ENCODE data around the gene PAM16.

Gene PAM16

DNA sequence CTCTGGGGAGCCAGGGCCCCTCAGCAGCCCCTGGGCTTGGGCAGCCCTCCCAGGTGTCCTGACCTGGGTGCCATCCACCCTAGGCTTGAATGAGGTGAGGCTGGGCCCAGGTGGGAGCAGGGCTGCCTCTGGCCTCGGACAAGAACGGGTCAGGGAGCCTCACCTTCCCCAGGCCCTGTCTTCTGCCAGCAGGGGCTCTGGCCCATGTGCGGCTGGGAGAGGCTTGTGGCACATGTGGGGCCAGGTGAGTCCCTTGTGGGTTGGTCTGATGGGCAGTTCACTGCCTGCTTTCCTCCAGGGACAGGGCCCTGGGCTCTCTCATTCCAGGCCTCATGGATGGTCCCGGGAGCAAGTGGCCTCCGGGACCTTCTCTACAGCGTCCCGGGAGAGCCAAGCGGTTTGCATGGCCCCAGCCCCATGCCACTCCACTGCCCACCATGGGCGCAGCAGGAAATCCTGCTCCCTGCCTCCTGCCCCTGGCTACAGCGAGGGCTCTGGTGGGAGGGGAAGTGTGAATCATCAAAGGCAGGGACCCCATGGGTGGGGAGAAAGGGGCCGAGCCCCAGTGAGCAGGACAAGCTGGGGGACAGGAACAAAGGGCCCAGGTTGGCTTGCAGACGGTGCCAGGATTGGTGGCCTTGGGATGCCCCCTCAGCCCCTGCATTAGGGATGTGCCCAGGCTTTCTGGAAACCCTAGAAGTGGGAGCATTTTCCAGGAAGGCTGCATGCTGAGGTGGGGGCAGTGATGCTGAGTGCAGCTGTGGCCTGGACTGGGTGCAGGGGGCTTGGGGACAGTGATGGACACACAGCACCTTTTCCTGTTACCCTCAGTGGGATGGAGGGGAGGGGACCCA is 32.7 kb upstream of the PAM16 start:
- DNase-seq (ENCODE audit: low read depth in 2 of 2), result no peak

GRCh38 chr16:4382795-4383357 is 31.8 kb upstream of the PAM16 start:
- DNase-seq (ENCODE audit: low read depth in 2 of 2), result no peak

DNA sequence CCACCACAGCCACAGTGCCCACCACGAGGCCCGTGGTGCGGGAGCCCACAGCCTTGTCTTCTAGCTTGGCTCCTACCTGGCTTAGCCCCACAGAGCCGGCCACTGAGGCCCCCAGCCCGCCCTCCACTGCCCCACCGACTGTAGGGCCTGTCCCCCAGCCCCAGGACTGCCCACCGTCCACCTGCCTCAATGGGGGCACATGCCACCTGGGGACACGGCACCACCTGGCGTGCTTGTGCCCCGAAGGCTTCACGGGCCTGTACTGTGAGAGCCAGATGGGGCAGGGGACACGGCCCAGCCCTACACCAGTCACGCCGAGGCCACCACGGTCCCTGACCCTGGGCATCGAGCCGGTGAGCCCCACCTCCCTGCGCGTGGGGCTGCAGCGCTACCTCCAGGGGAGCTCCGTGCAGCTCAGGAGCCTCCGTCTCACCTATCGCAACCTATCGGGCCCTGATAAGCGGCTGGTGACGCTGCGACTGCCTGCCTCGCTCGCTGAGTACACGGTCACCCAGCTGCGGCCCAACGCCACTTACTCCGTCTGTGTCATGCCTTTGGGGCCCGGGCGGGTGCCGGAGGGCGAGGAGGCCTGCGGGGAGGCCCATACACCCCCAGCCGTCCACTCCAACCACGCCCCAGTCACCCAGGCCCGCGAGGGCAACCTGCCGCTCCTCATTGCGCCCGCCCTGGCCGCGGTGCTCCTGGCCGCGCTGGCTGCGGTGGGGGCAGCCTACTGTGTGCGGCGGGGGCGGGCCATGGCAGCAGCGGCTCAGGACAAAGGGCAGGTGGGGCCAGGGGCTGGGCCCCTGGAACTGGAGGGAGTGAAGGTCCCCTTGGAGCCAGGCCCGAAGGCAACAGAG is 31.0 kb upstream of the PAM16 start:
- no peak for DNase-seq (ENCODE audit: low read depth in 2 of 2)

DNA sequence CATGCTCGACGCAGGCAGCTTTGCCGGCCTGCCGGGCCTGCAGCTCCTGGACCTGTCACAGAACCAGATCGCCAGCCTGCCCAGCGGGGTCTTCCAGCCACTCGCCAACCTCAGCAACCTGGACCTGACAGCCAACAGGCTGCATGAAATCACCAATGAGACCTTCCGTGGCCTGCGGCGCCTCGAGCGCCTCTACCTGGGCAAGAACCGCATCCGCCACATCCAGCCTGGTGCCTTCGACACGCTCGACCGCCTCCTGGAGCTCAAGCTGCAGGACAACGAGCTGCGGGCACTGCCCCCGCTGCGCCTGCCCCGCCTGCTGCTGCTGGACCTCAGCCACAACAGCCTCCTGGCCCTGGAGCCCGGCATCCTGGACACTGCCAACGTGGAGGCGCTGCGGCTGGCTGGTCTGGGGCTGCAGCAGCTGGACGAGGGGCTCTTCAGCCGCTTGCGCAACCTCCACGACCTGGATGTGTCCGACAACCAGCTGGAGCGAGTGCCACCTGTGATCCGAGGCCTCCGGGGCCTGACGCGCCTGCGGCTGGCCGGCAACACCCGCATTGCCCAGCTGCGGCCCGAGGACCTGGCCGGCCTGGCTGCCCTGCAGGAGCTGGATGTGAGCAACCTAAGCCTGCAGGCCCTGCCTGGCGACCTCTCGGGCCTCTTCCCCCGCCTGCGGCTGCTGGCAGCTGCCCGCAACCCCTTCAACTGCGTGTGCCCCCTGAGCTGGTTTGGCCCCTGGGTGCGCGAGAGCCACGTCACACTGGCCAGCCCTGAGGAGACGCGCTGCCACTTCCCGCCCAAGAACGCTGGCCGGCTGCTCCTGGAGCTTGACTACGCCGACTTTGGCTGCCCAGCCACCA is 30.2 kb upstream of the PAM16 start:
- no peak for DNase-seq (ENCODE audit: low read depth in 2 of 2)

DNA sequence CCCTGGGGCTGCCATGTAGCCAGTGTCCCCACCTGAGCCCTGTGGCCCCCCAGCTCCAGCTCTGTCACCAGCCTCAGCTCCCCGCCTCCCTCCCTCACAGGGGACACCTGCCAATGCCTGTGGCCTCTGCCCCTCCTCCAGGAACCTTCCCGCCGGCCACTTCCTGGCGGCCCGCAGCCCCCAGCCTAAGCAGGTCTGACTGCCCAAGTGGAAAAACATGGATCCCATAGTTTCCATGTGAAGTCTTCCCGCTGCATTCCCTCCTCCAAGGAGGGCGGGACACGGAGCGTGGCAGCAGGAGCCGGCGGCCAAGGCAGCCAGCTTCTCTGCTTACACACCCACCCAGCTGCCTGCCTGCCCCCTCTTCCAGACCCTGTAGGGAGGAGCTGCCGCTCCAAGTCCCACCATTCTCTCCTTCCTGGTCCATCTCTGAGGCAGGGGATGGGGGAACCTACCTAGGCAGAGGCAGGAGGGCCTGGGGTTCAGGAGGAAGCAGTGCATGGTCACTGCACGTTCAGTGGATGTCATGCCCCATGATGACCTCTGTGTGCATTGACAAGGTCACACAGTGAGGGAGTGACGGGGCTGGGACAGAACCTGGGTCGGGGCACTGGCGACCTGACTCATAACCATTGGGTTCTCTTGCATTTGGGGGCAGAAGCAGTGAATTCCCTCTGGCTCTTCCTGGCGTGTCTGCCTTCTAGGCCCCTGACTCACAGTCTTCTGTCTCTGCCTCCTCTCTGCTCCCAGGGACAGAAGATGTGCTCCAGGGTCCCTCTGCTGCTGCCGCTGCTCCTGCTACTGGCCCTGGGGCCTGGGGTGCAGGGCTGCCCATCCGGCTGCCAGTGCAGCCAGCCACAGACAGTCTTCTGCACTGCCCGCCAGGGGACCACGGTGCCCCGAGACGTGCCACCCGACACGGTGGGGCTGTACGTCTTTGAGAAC is 29.3 kb upstream of the PAM16 start:
- DNase-seq (ENCODE audit: low read depth in 2 of 2), result no peak

DNA sequence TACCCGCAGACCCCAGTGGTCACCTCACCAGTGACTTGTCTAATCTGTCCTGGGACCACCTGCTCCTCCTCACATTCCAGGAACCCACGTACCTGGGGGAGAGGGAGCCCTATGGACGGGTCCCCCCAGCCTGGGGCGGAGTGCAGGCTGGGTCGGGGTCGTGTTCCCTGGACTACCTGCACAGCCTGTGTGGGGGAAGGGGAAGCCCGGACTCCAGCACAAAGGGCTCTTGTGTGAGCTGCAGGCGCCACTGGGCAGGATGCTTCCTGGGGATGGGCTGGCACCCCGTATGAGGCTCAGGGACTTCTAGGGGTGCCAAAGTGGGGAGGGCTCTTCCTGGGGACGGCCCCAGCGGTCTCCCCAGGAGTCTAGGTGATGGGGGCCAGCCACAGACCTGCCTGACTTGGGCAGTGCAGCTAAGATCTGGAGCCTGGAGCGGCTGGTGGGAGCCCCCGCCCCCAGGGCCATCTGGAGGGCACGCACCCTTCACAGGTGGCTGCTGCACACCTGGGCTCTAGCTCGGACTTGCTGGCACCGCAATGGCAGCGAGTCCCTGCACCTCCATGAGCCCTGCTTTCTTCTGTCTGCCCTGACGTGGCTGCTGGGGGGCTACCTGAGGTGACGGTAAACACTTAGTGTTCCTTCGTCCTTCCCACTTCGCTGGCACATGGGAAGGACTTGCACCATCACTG is 28.0 kb upstream of the PAM16 start:
- no peak for DNase-seq (ENCODE audit: low read depth in 2 of 2)

GRCh38 chr16:4378161-4378666 is 27.1 kb upstream of the PAM16 start:
- no peak for DNase-seq (ENCODE audit: low read depth in 2 of 2)

- DNase-seq (ENCODE audit: low read depth in 2 of 2), result no peak
Measured at GRCh38 chr16:4377573-4378154, 26.5 kb upstream of the PAM16 start.

GRCh38 chr16:4376893-4377572 is 25.9 kb upstream of the PAM16 start:
- no peak for DNase-seq (ENCODE audit: low read depth in 2 of 2)

GRCh38 chr16:4376126-4376892 is 25.2 kb upstream of the PAM16 start:
- no peak for DNase-seq (ENCODE audit: low read depth in 2 of 2)

DNA sequence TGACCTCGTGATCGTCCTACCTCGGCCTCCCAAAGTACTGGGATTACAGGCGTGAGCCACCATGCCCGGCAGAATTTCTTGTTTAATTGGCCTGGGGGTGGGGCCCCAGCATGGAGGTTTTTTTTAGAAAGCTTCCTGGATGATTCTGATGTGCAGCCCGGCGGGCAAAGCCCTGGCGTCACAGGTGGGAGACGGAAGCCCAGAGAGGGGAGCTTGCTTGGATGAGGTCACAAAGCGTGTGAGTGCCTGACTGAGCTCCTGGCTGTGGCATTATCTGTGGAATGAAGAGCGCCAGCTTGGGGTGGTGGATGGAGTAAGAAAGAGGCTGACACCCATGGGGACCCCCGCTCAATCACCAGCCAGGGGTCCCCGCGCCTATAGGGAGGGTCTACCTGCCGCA is 24.6 kb upstream of the PAM16 start:
- DNase-seq (ENCODE audit: low read depth in 2 of 2), result no peak

DNA sequence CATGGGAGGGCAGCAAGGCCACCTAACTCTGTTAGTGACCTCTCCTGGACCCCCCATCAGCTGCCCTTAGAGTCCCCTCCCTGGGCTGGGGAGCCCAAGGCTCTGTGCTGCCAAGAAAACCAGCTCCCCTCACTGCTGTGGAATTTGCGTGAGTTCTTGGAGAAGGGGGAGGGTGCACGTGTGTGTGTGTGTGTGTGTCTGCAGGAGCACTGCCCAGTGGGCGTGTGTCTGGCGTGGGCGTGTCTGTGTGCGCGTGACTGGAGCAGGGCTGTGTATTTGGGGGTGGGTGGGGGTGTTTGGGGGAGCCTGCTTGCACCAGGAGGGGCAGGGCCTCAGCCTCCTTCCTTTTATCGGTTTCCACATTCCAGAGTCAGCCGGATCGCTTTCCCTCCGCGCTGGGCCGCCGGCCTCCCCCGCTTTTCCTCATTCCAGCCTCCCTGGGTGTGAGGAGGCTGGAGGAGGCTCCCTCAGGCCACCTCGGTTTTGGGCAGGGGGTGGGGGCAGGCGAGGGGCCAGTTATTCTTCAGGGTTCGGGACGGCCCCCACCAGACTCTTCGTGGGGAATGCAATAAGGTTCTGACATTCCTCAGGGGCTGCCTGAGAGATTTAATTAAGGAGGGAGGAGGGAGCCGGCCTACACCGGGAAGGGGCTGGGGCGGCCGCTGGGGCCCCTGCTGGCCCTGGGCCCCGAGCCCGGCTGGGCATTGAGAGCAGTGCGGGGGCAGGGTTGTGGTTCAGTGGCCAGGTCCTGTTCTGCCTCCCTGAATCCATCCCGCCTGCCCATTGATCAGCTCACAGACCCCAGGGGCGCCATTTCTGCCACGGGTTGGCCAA is 23.0 kb upstream of the PAM16 start:
- DNase-seq (ENCODE audit: low read depth in 2 of 2), result no peak

DNA sequence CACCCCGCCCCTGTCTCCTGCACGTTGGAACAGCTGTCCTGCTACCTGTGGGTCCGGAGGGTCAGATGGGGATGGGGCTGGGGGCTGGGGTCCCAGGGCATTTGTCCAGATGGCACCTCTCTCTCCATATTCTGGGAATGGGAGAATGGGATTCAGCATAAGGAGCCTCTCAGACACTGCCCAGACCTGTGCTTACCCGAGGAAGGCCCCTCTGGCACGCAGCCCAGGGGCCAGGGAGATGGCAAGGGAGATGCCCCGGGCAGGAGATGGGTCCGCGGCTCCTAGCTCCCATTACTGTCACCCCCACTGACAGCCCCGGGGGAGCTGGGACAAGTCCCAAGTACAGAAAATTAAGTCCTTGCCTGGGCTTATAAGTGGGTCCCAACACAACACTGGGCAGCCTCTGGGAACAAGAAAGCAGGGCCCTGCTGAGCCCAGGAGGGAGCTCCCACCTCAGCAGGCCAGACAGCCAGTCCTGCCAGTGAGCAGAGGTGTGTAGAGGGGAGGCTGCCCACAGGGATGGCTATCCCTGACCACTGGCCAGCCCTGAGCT is 22.3 kb upstream of the PAM16 start:
- no peak for DNase-seq (ENCODE audit: low read depth in 2 of 2)

GRCh38 chr16:4372578-4373355 is 21.6 kb upstream of the PAM16 start:
- DNase-seq (ENCODE audit: low read depth in 2 of 2), result no peak

DNA sequence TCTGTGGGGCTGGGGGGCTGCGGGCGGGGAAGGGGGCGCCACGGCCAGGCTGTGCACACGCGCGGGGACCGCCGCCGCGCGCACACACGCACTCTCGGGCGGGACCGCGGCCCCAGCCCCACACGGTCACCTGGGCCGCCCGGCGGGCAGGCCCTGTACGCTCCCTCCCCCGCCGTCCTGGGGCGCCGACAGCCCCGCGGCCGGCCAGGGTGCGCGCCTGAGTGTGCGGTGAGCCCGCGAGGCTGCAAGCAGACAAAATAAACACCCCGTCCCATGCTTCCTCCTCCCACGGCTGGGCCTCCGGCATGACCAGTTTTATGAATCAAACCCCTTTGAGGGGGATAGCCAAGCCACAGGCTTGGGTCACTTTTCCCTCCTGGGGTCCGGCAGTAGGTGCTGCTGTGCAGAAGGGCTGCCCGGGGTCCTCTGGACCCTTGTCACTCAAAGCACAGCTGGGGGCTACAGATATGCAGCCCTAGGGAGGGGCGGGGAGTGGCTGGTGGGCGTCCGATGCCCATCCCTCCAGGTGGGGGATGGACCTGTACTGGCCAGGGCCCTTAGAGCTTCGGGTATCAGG is 21.0 kb upstream of the PAM16 start:
- no peak for DNase-seq (ENCODE audit: low read depth in 2 of 2)
